HL-60 (cell line): ENCODE results near the gene RPL27A.

Source experiments
- DNase-seq, 2 experiments: peaks; one replicate each; pipeline ENCODE4 v3.0.0-alpha.2; 2010 to 2020; ENCODE audit warnings: low read depth in 1 of 2, low spot score in 1 of 2
- H3K27ac ChIP-seq: fragments of 250-450 bp; sonication (Bioruptor Pico); replicated peaks from 2 replicates; pipeline ENCODE4 v1.5.1; 2020; ENCODE audit warnings: mild to moderate bottlenecking, moderate library complexity
- H3K27me3 ChIP-seq: fragments of 250-450 bp; sonication (Bioruptor Pico); 2 replicates; pipeline ENCODE4 v1.5.1; 2021; ENCODE audit warnings: mild to moderate bottlenecking, moderate library complexity; ENCODE audit not compliant: insufficient read depth, poor library complexity, severe bottlenecking
- H3K4me3 ChIP-seq: replicated peaks from 2 replicates; pipeline ENCODE4 v1.5.1; 2011; ENCODE audit warnings: mild to moderate bottlenecking, control low read depth, low read length; ENCODE audit not compliant: insufficient read depth
- CTCF ChIP-seq: IDR thresholded peaks from one replicate; pipeline ENCODE4 v1.5.1; 2011; ENCODE audit warnings: low read length, control low read depth, inconsistent platforms; ENCODE audit not compliant: insufficient read depth
- GABPA ChIP-seq: IDR thresholded peaks from 2 replicates; pipeline ENCODE4 v1.6.1; 2012; ENCODE audit warnings: low read depth
- POLR2AphosphoS5 ChIP-seq: IDR thresholded peaks from 2 replicates; pipeline ENCODE4 v1.6.1; 2012; ENCODE audit warnings: low read depth
- REST ChIP-seq: IDR thresholded peaks from 2 replicates; pipeline ENCODE4 v1.6.1; 2012; ENCODE audit warnings: low read depth; ENCODE audit not compliant: insufficient replicate concordance
- SPI1 ChIP-seq: IDR thresholded peaks from 2 replicates; pipeline ENCODE4 v1.6.1; 2012; ENCODE audit warnings: low read depth, mild to moderate bottlenecking, borderline replicate concordance

RPL27A gene

GRCh38 chr11:8722809-8723208 is 40.2 kb downstream of the RPL27A start:
- Histone ChIP-seq H3K27me3 (no peaks in the 10 kb centered on the region), H3K27ac (no peak overlapping the region), H3K4me3 (no peak overlapping the region)
- DNase-seq: no peak
- TF ChIP-seq REST (no peak), SPI1 (no peak), GABPA (no peak), POLR2AphosphoS5 (no peak), CTCF (no peak)

GRCh38 chr11:8723711-8724110 is 41.1 kb downstream of the RPL27A start:
- TF ChIP-seq REST (no peak), GABPA (no peak), POLR2AphosphoS5 (no peak), SPI1 (no peak), CTCF (no peak)
- Histone ChIP-seq H3K27me3 (no peaks in the 10 kb centered on the region), H3K27ac (no peak overlapping the region), H3K4me3 (no peak overlapping the region)
- no peak for DNase-seq

GRCh38 chr11:8724682-8725081 is 42.1 kb downstream of the RPL27A start:
- no peaks in the 10 kb centered on the region for H3K27me3 ChIP-seq
- H3K27ac ChIP-seq: no peak overlapping the region
- DNase-seq: no peak
- no peak overlapping the region for H3K4me3 ChIP-seq
- TF ChIP-seq SPI1: no peak
- no peak for TF ChIP-seq GABPA
- no peak for TF ChIP-seq CTCF

- H3K4me3 ChIP-seq: no peak overlapping the region
- TF ChIP-seq REST (no peak), SPI1 (no peak), GABPA (no peak), CTCF (no peak), POLR2AphosphoS5 (no peak)
- no peaks in the 10 kb centered on the region for H3K27me3 ChIP-seq
- no peak for DNase-seq
- no peak overlapping the region for H3K27ac ChIP-seq
Measured at GRCh38 chr11:8726395-8726794, 43.8 kb downstream of the RPL27A start.
